GM12875 (cell line): Measurements from ENCODE around the gene STRA8.

Source experiments
- H3K4me3 ChIP-seq: one replicate; pipeline ENCODE4 v1.5.1; 2011; ENCODE audit warnings: low read depth, low read length, control low read depth
- TF ChIP-seq, protein P1 (sequence below): IDR thresholded peaks from 2 replicates; pipeline ENCODE4 v1.5.1; 2011; ENCODE audit warnings: low read depth, mild to moderate bottlenecking, control low read depth, inconsistent platforms, low read length, moderate library complexity, borderline replicate concordance; ENCODE audit not compliant: insufficient read depth

The STRA8 gene

DNA sequence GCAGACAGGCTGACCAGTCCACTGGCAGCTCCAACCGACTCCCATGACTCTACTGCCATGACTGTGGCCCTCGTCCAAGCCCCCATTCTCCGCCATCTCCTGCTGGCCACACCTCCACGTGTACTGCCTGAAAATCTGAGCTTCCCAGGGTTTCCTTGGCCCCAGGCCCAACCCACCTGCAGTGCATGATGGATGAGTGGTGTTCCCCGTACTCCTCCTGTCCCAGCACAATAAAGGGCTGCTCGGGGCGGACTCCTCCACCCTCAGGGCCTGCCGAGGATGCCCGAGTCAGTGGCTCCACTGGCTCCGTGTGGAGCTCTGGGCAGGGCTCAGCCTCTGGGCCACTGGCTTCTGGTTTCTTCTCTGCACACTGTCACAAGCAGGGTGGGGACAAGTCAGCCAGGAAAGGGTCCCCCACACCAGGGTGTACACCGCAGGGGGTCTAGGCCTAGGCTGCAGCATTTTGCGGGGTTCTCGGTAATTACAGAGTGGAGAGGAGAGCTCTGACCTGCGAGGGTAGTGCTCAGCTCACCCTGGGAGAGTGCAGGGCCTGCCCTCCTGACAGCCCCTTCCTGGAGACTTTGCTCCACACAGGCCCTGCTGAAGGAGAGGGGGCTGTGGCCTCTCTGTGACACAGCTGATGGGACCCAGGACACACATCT lies 37.5 kb upstream of the STRA8 start:
- TF ChIP-seq, protein P1, sequence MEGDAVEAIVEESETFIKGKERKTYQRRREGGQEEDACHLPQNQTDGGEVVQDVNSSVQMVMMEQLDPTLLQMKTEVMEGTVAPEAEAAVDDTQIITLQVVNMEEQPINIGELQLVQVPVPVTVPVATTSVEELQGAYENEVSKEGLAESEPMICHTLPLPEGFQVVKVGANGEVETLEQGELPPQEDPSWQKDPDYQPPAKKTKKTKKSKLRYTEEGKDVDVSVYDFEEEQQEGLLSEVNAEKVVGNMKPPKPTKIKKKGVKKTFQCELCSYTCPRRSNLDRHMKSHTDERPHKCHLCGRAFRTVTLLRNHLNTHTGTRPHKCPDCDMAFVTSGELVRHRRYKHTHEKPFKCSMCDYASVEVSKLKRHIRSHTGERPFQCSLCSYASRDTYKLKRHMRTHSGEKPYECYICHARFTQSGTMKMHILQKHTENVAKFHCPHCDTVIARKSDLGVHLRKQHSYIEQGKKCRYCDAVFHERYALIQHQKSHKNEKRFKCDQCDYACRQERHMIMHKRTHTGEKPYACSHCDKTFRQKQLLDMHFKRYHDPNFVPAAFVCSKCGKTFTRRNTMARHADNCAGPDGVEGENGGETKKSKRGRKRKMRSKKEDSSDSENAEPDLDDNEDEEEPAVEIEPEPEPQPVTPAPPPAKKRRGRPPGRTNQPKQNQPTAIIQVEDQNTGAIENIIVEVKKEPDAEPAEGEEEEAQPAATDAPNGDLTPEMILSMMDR, result no peak
- no peak overlapping the region for H3K4me3 ChIP-seq

DNA sequence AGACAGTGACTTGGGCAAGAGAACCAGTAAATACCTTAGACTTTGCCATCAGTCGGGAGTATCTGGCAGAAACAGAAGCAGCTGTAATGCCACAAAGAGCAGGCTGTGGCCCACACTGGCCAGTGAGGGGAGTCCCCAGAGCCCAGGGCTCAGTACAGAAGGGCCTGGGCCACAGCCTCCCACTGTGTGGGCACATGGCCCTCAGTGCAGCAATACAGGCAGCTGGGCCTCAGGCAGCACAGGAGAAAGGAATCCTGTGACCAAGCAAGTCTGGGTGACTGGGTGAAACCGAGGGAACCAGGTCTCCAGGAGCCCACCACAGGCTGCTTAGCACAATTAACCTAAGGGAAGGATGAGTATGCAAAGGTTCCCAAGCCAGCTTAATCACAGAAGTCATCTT lies 36.3 kb upstream of the STRA8 start:
- TF ChIP-seq, protein P1, result no peak
- H3K4me3 ChIP-seq, result no peak overlapping the region

DNA sequence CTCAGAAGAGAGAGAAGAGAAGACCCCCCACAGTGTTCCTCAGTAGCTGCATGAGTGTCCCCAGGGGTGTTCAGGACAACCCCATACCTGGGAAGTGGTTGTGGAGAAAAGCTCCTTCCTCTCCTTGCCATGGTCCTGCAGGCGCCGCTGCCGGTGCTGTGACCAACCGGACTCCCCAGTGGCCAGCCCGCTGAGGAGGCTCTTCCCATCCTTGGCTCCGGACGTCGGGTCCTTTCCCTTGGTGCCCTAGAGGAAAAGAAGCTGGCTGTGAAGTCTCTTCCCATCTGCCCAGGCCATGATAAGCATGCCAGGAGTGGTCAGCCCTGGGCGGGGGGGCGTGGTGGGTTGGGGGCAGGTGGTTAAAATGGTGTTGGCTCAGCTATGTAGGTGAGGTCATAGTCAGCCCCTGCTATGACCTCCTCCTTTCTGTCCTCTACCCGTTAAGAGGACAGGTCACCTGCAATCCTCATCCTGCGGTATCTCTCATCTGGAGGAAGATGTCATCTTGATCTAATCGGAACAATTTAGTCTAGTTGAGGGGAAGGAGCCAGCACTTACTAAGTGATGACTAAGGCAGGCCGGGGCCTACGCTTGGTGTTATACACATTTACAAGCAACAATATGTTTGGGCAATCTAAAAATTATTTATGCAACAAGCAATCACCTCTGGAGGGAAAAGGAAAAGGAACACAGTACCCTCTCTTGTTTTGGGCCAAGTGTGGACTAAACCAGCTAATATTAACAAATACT lies 35.6 kb upstream of the STRA8 start:
- TF ChIP-seq, protein P1, result no peak
- no peak overlapping the region for H3K4me3 ChIP-seq

DNA sequence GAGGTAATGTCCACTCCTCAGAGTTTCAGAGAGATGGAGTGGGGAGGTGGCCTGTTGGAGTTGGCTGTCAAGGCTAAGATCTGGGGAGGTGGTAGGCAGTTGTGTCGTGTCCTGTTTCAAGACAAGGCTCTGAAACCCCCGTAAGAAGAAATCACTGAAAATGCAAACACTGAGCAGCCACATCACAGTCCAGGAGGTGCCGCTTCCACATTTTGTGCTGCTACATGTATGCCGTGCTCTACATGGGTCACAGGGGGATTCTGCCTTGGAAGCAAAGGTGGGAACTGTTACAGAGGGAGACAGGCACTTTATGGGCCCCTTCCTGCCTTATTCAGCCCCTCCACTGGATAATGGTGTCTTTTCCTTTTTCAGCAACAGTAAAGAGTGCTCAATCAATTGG lies 34.2 kb upstream of the STRA8 start:
- TF ChIP-seq, protein P1, result no peak
- H3K4me3 ChIP-seq, result no peak overlapping the region

DNA sequence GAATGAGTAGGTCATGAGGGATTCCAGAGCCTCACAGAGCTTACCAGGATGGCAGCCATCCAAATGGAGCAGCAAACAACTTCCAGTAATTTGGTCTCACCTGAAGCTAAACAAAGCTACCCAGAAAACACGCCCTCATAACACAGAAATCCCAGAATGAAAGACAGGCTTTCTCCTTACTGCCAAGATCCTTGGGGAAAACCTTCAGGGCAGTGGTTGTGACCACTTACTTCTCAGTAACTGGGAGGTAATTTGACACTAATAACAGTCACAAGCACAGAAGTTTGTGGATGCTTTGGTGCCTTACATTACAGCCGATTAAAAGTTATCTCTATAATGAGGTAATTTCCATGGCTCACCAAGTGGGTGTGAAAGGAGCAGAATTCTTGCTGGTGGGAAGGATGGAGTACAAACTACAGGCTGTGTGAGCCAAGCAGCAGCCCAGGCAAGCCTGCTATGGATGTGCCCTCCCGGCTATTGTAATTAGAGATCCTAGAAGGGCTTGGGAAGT lies 32.8 kb upstream of the STRA8 start:
- H3K4me3 ChIP-seq, result no peak overlapping the region
- TF ChIP-seq, protein P1, result no peak

DNA sequence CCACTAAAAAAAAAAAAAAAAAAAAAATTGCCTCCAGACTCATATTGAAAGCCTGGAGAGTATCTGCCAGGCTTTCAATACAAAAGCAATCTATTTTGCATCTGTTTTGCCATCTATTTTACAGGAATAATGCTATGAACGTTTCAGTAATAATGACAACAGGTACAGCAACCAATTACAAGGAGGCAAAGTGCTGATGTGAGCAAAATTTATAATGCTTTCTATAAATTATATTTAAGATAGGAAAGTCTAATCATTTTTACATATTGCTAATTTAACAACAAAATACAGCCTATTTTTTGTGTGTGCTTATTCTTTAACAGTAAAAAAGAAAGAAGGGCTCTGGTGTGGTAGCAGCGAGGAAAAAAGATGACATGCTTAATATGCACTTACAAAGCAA lies 32.3 kb upstream of the STRA8 start:
- TF ChIP-seq, protein P1, result no peak
- H3K4me3 ChIP-seq, result no peak overlapping the region

DNA sequence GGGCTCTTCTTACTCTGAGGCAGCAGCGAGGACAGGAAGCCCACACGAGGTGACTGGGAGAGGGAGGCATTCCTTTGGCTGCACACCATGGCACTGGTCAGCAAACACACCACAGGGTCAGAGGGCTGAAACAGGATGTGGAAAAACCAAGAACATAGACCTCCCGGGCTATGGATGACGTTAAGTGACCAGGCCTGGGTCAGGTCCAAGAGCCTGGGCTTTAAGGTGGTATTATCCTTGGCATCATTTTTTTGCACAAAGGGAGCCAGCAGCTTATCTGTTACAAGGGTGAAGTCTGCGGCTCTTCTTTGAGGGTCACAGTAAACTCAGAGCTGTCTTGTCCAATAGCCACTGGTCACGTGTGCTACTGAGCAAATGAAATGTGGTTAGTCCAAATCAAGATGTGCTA lies 29.3 kb upstream of the STRA8 start:
- no peak overlapping the region for H3K4me3 ChIP-seq
- TF ChIP-seq, protein P1, result no peak
